NCI-H1694 (cell line): Measurements from ENCODE around the gene TSC2.
A peak's percentile ranks its signal among the peaks of the same experiment; 100 is the strongest.

ENCODE experiments used
- DNase-seq: peaks from one replicate; lab custom pipeline; 2025; lab: John Stamatoyannopoulos, UW

TSC2 gene

DNA sequence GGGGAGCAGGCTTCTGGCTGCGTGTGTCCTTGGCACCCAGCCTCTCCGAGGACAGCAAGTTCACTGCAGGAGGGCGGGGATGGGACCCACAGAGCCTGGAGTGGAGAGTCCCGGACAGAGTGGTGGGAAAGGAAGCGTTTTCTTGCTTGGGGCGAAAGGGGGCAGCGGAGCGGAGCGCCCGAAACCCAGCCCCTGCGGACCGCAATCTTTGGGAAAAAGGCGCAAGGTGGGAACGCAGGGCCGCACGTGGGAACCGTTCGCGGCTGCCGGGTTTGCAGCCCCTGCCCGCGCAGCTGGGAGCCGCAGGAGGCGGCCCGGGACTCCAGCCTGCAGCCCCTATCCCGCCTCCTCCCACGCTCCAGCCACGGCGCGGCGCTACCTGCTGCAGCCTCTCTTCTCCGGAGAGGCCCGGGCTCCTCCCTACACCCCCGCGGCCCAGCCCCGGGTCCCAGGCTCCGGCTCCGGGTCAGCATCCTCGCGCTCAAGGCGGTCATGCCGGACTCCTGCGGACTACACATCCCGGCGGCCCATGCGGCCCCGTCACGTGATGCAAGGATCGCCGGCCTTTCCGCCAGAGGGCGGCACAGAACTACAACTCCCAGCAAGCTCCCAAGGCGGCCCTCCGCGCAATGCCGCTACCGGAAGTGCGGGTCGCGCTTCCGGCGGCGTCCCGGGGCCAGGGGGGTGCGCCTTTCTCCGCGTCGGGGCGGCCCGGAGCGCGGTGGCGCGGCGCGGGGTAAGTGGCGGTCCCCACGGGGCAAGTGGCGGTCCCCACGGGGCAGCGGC, at the start of gene TSC2, which contains the start of gene NTHL1:
Gene TSC2, plus strand, starts transcription at position 656 of the 786 bp plus-strand sequence. CDS start 631 bp downstream, outside the sequence.
Gene NTHL1, minus strand, starts transcription at position 505 of the 786 bp plus-strand sequence. Its CDS starts 11 bp downstream, at position 494.
- DNase-seq, result peak; percentile 63

DNA sequence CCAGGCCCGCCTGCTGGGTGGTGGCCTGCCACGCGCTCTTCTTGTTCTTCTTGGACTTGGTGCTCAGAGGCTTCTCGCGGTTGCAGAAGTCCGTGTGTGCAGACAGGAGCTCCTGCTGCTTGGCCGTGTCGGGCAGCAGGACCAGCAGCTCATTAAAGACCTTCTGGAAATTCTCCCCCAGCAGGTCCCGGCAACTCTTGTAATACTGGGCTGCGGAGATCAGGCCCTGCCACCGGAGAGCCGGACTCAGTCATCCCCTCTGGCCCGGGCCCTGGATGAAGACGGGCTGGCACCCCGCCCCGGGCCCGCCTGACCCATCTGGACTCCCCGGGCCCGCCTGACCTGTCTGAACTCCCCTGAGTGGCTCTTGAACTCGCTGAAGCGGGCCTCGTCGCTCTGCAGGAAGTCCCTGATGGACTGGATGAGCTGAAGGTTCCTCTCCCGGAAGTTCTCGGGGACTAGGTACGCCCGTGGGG, 49.4 kb upstream of the TSC2 start:
- DNase-seq, result no peak

DNA sequence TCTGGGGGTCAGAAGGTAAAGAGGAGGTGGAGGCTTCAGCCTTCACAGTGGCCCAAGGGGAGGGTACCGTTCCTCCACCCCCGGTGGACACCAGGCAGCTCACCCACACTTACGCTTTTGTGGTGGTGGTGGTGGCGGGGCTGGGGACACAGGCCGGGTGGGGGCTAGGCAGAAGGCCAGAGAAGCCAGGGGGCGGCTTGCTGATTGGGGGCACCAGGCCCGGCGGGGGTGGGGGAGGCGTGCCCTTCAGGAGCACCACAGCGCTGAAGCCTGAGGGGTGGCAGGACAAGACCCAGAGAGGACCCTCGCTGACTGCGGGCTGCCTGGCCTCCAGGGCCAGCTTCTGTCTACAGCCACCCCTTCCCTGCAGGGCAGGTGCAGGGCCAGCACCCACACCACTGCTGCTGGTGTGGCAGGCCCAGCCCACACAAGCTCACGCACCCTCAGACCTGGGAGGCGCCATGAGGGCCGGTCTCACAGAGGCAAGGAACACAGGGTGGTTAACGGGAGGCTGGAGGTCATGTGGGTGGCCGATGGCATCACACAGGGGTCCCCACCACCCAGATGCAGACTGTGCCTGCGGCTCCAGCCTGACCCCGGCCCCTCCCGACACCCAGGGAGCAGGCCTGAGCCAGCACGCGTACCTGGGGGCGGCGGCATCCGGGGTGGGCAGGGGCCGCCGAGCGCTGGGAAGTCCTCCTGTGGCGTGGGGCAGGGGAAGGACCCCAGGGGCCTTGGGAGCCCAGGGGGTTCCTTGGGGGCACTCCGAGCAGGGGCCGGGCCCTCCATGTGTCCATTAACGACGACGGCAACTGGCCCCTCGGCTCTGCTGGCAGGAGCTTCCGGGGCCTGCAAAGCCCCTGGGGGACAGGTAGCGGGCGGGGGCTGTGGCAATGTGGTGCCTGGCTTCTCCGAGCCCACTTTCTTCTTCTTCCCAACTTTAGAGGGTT, 48.7 kb upstream of the TSC2 start:
- DNase-seq, result no peak

- DNase-seq, result no peak
Observed at GRCh38 chr16:1999866-2000514, 47.8 kb upstream of the TSC2 start.

GRCh38 chr16:2001035-2001434, 46.8 kb upstream of the TSC2 start:
- no peak for DNase-seq

GRCh38 chr16:2001456-2002355, 46.1 kb upstream of the TSC2 start:
- DNase-seq, result no peak

GRCh38 chr16:2002406-2003230, 45.2 kb upstream of the TSC2 start:
- DNase-seq, result no peak

DNA sequence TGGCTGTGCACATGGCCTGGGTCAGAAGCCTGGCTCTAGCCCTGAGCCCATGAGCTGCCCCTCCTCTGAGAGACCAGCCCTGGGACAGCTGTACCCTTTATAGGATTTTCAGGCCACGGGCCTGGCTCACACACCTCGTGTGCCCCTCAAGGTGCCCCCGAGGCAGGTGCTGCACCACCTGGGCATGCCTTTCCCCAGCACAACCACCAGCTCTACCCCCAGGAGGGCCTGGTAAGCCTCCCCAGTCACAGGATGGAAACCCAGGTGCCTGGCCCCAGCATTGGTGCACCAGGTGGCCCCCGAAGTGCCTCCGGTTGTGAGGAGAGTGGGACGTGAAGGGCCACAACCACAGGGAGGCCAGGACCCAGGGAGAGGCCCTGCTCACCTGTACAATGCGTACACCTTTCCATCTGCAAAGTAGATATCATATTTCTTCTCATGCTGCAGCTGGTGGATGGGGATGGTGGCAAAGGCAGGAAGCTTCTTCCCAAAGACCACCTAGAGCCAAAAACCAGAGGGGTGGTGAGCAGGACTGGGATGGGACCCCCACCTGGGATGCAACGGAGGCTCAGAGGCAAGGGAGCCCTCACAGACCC, 44.5 kb upstream of the TSC2 start:
- DNase-seq, result no peak

- peak; percentile 83 for DNase-seq
Observed at GRCh38 chr16:2003827-2004641, 43.8 kb upstream of the TSC2 start.

DNA sequence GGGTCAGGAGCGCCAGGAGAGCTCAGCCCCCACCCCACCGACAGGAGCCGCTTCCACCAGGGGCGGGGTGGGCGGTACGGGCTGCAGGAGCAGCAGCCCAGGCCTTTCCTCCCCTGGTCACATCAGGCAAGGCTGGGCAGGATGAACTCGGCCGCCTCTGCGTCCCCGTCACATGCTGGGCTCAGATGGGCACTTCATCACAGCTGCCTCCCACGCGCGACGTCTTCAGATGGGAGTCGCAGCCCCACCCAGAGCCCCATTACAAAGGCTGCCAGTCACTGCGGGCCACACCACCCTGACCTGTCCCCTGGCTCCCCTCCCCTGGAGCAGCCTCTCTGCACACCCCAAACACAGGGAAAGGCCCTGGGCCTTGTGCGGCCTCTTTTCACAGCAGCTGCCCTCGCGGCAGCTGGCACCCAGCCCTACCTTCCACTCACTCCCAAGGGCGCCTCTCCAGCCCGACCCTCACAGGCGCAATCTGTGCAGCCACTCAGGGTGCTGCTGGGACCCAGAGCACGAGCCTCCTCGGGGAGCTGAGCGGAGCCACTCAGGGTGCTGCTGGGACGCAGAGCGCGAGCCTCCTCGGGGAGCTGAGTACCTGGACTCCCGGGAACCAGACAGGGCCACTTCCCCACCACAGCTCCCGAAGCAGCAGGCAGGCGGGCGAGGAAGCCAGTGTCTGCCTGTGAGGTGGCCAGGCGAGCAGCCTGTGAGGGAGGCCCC, 42.8 kb upstream of the TSC2 start:
- no peak for DNase-seq

- DNase-seq, result no peak
Observed at GRCh38 chr16:2005646-2006045, 42.1 kb upstream of the TSC2 start.

- no peak for DNase-seq
Observed at GRCh38 chr16:2006317-2006716, 41.5 kb upstream of the TSC2 start.

- DNase-seq, result no peak
Observed at GRCh38 chr16:2007081-2007836, 40.5 kb upstream of the TSC2 start.

GRCh38 chr16:2008009-2008526, 39.7 kb upstream of the TSC2 start:
- no peak for DNase-seq

GRCh38 chr16:2008631-2009163, 39.1 kb upstream of the TSC2 start:
- no peak for DNase-seq

GRCh38 chr16:2009164-2009711, 38.5 kb upstream of the TSC2 start:
- DNase-seq, result no peak
